22Rv1 (cell line): Measurements from ENCODE around the gene ARID5A.

Experiments
- H3K27ac ChIP-seq: fragments of 450-650 bp; 2 replicates; pipeline ENCODE4 v1.5.1; 2017
- ZFX ChIP-seq: fragments of 450-650 bp; IDR thresholded peaks from 2 replicates; pipeline ENCODE4 v1.6.1; 2017; ENCODE audit warnings: antibody characterized with exemption, borderline replicate concordance
- TF ChIP-seq, protein P1 (sequence below): fragments of 450-650 bp; IDR thresholded peaks from 2 replicates; pipeline ENCODE4 v1.5.1; 2017; ENCODE audit warnings: mild to moderate bottlenecking

The ARID5A gene

DNA sequence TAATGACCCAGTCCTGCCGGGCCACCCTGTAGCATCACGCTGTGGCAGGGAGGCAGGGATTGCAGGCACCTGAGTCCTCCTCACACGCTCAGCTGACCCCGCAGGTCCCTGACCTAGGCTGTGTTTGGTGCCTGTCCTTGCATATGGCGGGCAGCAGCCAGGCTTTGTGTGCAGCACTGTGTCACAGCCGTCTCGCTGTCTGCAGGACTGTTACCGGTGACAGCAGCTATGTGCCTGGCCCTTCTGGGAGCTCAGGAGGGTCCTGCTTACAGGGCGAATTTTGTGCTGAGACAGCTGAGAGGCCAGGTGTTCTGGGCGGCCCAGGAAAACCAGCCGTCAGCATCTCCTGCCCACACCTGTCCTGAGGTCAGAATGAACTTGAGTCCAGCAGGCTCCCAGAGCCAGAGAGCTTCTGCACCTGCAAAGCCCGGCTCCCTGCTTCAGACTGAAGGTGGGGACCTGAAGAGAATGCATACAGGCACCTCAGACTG lies 10.4 kb upstream of the ARID5A start:
- no peak overlapping the region for H3K27ac ChIP-seq
- TF ChIP-seq, protein P1, sequence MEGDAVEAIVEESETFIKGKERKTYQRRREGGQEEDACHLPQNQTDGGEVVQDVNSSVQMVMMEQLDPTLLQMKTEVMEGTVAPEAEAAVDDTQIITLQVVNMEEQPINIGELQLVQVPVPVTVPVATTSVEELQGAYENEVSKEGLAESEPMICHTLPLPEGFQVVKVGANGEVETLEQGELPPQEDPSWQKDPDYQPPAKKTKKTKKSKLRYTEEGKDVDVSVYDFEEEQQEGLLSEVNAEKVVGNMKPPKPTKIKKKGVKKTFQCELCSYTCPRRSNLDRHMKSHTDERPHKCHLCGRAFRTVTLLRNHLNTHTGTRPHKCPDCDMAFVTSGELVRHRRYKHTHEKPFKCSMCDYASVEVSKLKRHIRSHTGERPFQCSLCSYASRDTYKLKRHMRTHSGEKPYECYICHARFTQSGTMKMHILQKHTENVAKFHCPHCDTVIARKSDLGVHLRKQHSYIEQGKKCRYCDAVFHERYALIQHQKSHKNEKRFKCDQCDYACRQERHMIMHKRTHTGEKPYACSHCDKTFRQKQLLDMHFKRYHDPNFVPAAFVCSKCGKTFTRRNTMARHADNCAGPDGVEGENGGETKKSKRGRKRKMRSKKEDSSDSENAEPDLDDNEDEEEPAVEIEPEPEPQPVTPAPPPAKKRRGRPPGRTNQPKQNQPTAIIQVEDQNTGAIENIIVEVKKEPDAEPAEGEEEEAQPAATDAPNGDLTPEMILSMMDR, result no peak
- no peak for TF ChIP-seq ZFX

DNA sequence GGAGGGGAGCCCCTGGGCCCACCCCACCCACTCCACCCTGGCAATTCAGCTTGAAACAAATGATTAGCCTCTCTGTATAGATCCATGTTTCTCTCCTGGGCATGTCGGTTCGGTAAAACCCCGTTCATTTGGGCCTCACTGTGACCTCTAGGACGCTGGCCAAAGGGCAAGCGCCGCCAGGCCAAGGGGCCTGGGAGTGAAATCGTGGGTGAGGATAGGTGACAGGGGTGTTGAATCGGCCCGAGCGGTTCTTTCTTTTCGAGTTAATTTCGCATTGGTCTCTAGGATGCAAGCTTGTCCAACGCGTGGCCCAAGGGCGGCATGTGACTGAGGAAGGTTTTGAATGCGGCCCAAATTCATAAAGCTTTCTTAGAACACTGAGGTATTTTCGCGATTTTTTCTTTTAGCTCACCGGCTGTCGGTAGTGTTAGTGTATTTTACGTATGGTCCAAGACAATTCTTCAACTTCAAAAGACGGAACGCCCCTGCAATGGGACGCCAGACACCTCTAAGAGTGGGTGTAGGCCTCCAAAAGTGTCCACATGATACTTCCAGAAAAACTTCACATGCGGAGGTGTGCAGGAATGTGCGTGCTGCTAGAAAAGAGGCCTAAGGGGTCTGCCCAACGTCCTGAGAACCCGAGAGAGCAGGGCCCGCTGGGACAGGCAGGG lies 9.8 kb upstream of the ARID5A start:
- no peak overlapping the region for H3K27ac ChIP-seq
- TF ChIP-seq, protein P1, result no peak

DNA sequence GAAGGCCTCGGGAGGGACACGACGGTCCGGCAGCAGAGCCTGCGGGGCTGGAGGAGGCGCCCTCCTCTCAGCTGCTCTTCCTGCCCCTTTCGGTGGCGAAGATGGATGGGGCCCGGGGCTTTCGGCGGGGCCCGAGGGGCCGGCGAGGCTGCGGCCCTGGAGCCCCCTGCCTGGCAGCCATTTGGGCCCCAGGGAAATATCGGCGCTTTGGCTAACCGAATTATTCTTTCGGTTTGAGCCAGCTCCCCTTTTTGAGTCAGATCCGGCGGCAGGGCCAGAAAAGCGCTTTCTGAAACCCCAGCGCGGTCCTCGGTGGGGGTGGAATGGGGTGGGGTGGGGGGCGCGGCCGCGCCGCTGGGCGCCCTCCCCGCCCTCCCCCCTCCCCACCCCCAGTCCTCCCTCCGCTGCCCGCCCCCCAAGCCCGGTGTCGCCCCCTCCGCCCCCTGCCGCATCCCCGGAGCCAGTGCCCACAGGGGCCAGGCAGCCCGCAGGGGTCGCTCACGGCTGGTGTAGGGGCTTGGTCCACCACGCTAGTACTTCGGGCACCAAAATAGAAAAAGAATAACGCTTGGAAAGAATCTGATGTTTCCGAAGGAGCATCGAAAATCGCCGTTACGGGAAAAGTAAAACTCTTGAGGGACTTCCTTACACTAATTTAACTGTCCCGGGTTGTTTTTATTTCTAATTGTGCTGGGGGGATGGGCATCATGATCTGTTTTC lies 9.1 kb upstream of the ARID5A start:
- no peak overlapping the region for H3K27ac ChIP-seq
- TF ChIP-seq, protein P1, result no peak
- no peak for TF ChIP-seq ZFX

DNA sequence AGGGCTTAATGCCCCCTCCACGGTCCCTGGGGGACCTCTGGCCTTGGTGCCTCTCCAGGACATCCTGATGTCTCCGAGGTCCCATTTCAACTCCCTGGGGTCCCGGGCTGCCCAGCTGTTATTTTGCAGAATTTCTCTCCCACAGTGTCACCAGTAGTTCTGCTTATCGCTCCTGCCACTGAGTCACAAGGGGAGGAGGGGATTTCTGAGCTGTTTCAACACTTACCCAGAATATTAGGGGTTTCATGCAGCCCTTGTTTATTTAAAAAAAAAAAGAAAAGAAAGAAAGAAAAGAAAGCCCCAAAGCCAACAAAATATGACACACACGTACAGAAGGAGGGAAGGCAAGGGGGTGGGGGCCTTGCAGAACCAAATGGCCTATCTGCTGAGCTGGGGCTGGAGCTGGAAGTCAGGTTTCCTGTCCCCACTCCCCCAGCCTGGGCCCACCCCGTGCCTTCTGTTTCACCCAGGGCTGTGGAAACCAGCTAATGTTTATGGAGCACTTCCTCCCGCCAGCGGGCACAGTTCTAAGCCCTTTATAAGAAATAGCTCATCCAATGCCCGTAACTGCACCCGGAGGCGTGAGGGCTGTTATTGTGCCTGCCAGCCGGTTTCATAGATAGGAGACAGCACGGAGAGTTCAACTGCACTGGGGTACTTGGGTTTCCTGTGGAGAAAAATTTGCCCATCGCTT lies 8.4 kb upstream of the ARID5A start:
- H3K27ac ChIP-seq, result no peak overlapping the region
- TF ChIP-seq ZFX, result no peak
- TF ChIP-seq, protein P1, result no peak

DNA sequence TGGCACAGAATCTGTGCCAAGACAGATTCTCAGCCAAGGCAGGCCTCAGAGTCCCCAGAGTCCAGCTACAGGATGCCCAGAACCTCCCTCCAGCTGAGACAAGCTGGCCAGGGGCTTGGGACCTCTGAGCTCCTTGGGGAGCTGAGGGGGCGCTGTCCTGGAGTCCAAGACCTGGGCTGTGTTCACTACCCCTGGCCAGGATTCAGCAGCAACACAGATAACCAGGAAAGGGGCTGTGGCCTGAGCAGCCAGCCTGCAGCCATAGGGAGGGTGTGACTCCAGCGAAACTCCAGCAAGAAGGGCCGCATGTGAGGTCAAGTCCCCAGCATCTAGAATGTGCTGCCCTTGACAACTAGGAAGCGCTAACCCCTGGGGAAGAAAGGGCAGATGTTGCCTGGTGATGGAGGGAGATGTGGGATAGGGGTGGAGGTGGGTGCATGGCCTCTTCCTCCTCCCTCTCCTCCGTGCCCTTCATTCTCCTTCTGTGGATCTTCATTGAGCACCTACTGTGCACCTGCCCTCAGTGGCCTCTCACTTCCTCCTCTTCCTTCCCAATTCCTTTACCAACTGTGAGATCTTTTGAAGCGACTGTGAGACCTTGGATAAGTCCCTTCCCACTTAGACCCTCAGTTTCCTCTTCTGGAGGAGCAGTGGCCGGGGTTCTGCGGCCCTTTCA lies 7.7 kb upstream of the ARID5A start:
- no peak overlapping the region for H3K27ac ChIP-seq
- TF ChIP-seq, protein P1, result no peak
- no peak for TF ChIP-seq ZFX

DNA sequence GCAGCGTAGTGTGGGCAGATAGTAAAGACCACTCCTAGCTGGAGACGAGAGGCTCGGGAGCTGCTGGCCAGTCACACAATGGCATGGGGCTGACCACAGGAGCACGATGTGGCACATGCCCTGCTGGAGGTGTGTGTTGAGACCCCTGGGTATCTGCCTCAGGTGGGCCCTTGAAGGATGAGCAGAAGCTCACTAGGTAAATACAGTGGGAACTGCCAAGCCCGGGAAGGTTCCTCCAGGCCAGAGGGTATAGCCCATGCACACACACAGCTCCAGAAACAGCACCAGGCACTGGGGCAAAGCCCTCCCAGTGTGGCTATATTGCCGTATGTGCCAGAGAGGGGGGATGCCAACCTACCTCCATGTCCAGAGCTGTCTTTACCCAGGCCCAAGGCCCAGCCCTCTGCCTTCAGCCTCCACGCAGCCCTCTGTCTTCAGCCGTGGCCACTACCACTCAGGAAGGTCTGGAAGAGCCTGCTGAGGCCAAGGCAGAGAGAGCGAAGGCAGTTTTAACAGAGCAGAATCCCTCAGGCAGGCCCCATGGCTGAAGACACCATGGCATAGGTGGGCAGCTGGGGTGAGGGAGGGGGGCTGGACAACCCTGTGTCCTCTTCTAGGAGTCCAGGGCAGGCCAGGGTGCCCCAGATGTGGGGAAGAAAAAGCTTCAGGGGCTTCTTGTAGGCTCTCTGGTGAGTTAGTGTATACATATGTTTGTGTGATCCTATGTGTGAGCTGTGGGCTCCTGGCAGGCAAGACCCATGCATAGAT lies 7.0 kb upstream of the ARID5A start:
- H3K27ac ChIP-seq, result no peak overlapping the region
- TF ChIP-seq, protein P1, result no peak
- TF ChIP-seq ZFX, result no peak
